GM12878 (cell line): ENCODE data around the gene LRRTM3. TPM values are rescaled to one million over a fixed set of nuclear protein-coding genes. Genes with fewer than 3 reads are reported as not detected.

Experiments
- CUX1 ChIP-seq: IDR thresholded peaks from 2 replicates; pipeline ENCODE4 v1.6.1; 2012; ENCODE audit warnings: improper control_type of control experiment, low read depth, low read length; ENCODE audit not compliant: insufficient replicate concordance
- E2F8 ChIP-seq: fragments of 450-650 bp; IDR thresholded peaks from 2 replicates; pipeline ENCODE4 v1.6.1; 2018; ENCODE audit warnings: mild to moderate bottlenecking, low read depth, moderate library complexity; ENCODE audit not compliant: partially characterized antibody
- TCF12 ChIP-seq: IDR thresholded peaks from 2 replicates; pipeline ENCODE4 v1.6.1; 2011; ENCODE audit warnings: low read depth, mild to moderate bottlenecking, low read length
- USF1 ChIP-seq: IDR thresholded peaks from 2 replicates; pipeline ENCODE4 v1.6.1; 2011; ENCODE audit warnings: borderline replicate concordance, low read depth, mild to moderate bottlenecking, moderate library complexity, mixed read lengths, low read length; ENCODE audit not compliant: insufficient read depth; ENCODE audit errors: extremely low read length
- polyA plus RNA-seq, 11 experiments: library from polyadenylated mRNA; depleted of rRNA in 4 of 11; unstranded in 6 of 11; stranded (reverse) in 5 of 11; fragments of >200 nt; fragmentation: Nextera tagmentation in 4 of 11; fragmentation: Illumina TruSeq in 1 of 11; extraction: Ambion mirVana in 4 of 11; extraction: Trizol in 1 of 11; gene quantifications; 1 replicate in 1 of 11; 2 replicates in 10 of 11; pipeline versions ENCODE4 v1.2.1 to v1.2.3, GENCODE V29; 2011 to 2016; ENCODE audit warnings: inconsistent platforms in 2 of 11, missing spikeins in 2 of 11, low read depth in 1 of 11
- total RNA-seq, 4 experiments: library from RNA; depleted of rRNA in 3 of 4; stranded (reverse); fragments of >200 nt in 3 of 4; fragmentation: Illumina TruSeq in 1 of 4; extraction: Trizol in 1 of 4; gene quantifications; 2 replicates each; pipeline versions ENCODE4 v1.2.1 to v1.2.3, GENCODE V29; 2013 to 2021

Gene LRRTM3
- total and polyA plus RNA-seq, 10 of the 15 experiments (the other 5 are each of a cell fraction or from before 2014, with no cell fraction given): not detected

GRCh38 chr10:67015225-67015624 lies 89.4 kb downstream of the LRRTM3 start (continued):
- TF ChIP-seq CUX1: no peak
- TF ChIP-seq TCF12: no peak
- no peak for TF ChIP-seq USF1
- TF ChIP-seq E2F8: no peak
- TF ChIP-seq, all 136 proteins: peak for 0
